SK-N-SH (cell line): Measurements from ENCODE around the gene TICRR. TPM values are rescaled to one million over a fixed set of nuclear protein-coding genes. Genes with fewer than 3 reads are reported as not detected.
"Not testable (repeated sequence)": the region's sequence is repeated elsewhere in the genome, so short reads cannot be mapped to it uniquely, and the experiment has no call there.

Experiments
- CTCF ChIA-PET: fragments of 300-600, 350-600 bp; formaldehyde crosslinking; extraction: SDS; loops from one replicate; lab custom pipeline; 2021; lab: Yijun Ruan, JAX
- POLR2A ChIA-PET: fragments of 350-600 bp; sonication (Branson Sonifier 250); formaldehyde crosslinking; extraction: SDS; loops from one replicate; lab custom pipeline; 2020; ENCODE audit warnings: antibody characterized with exemption, inconsistent platforms; lab: Yijun Ruan, JAX
- DNase-seq: peaks from one replicate; pipeline ENCODE4 v3.0.0; 2012
- H2AFZ ChIP-seq: fragments of 200-600 bp; sonication (generic); 2 replicates; pipeline ENCODE4 v1.8.1; 2016; ENCODE audit warnings: antibody characterized with exemption, mild to moderate bottlenecking, low read depth
- H3F3A ChIP-seq: fragments of 200-600 bp; sonication (generic); replicated peaks from 2 replicates; pipeline ENCODE3; 2016; ENCODE audit warnings: antibody characterized with exemption, mild to moderate bottlenecking; ENCODE audit not compliant: insufficient read depth
- H3K27ac ChIP-seq, 2 experiments: fragments of 200-500 bp in 1 of 2; fragments of 200-600 bp in 1 of 2; sonication (Bioruptor generic) in 1 of 2; sonication (generic), shearing (Covaris generic) in 1 of 2; 2 replicates each; pipeline versions ENCODE4 v1.5.1 to v1.6.1; 2014 to 2016; ENCODE audit warnings: low read depth in 2 of 2, inconsistent platforms in 1 of 2, low read length in 1 of 2, mild to moderate bottlenecking in 1 of 2, mixed read lengths in 1 of 2
- H3K27me3 ChIP-seq: fragments of 200-600 bp; sonication (generic), shearing (Covaris generic); 2 replicates; pipeline ENCODE4 v1.6.1; 2016; ENCODE audit warnings: mixed run types; ENCODE audit not compliant: insufficient read depth
- H3K36me3 ChIP-seq, 2 experiments: fragments of 200-500 bp in 1 of 2; fragments of 200-600 bp in 1 of 2; sonication (Bioruptor generic) in 1 of 2; sonication (generic) in 1 of 2; replicated peaks in 1 of 2; 2 replicates each; pipeline versions ENCODE3 to v1.5.1; 2014 to 2016; ENCODE audit warnings: low read length in 1 of 2, mild to moderate bottlenecking in 1 of 2; ENCODE audit not compliant: insufficient read depth in 2 of 2, control insufficient read depth in 1 of 2
- H3K4me1 ChIP-seq, 2 experiments: fragments of 200-500 bp in 1 of 2; fragments of 200-600 bp in 1 of 2; sonication (Bioruptor generic) in 1 of 2; sonication (generic), shearing (Covaris generic) in 1 of 2; 2 replicates each; pipeline versions ENCODE4 v1.5.1 to v1.6.1; 2014 to 2016; ENCODE audit warnings: low read depth in 1 of 2, low read length in 1 of 2, mixed run types in 1 of 2; ENCODE audit not compliant: insufficient read depth in 2 of 2, control insufficient read depth in 1 of 2
- H3K4me2 ChIP-seq: fragments of 200-600 bp; sonication (generic), shearing (Covaris generic); 2 replicates; pipeline ENCODE4 v1.6.1; 2017; ENCODE audit warnings: mixed run types
- H3K4me3 ChIP-seq, 2 experiments: fragments of 200-500 bp in 1 of 2; fragments of 200-600 bp in 1 of 2; sonication (Bioruptor generic) in 1 of 2; sonication (generic), shearing (Covaris generic) in 1 of 2; 2 replicates each; pipeline versions ENCODE4 v1.5.1 to v1.8.1; 2014 to 2016; ENCODE audit warnings: low read depth in 2 of 2, inconsistent platforms in 1 of 2, low read length in 1 of 2, mild to moderate bottlenecking in 1 of 2, mixed read lengths in 1 of 2, moderate library complexity in 1 of 2
- H3K79me2 ChIP-seq: fragments of 200-600 bp; sonication (generic); 2 replicates; pipeline ENCODE4 v1.8.1; 2017; ENCODE audit warnings: mild to moderate bottlenecking; ENCODE audit not compliant: insufficient read depth
- H3K9ac ChIP-seq: fragments of 200-600 bp; sonication (generic); 2 replicates; pipeline ENCODE4 v1.6.1; 2017; ENCODE audit warnings: mixed run types
- H3K9me2 ChIP-seq: fragments of 200-600 bp; sonication (generic); 2 replicates; pipeline ENCODE4 v1.6.1; 2017; ENCODE audit warnings: mixed run types
- H3K9me3 ChIP-seq: fragments of 200-600 bp; sonication (generic); 2 replicates; pipeline ENCODE4 v1.6.1; 2017; ENCODE audit warnings: mixed run types, mild to moderate bottlenecking, moderate library complexity
- H4K20me1 ChIP-seq: fragments of 200-600 bp; sonication (generic); 2 replicates; pipeline ENCODE4 v1.6.1; 2017; ENCODE audit warnings: mild to moderate bottlenecking, mixed run types; ENCODE audit not compliant: insufficient read depth
- FOXJ3 ChIP-seq: sonication (generic); formaldehyde crosslinking; IDR thresholded peaks from 2 replicates; pipeline ENCODE4 v1.5.1; 2020; ENCODE audit warnings: mild to moderate bottlenecking, missing genetic modification reagents
- GATA2 ChIP-seq: sonication (generic); formaldehyde crosslinking; IDR thresholded peaks from 2 replicates; pipeline ENCODE4 v1.5.0; 2020; ENCODE audit warnings: mild to moderate bottlenecking, missing genetic modification reagents
- MEF2A ChIP-seq: IDR thresholded peaks from 2 replicates; pipeline ENCODE4 v1.4.0; 2012; ENCODE audit warnings: low read depth, borderline replicate concordance
- NFIC ChIP-seq: IDR thresholded peaks from 2 replicates; pipeline ENCODE4 v1.4.0; 2012; ENCODE audit warnings: borderline replicate concordance
- NRF1 ChIP-seq: IDR thresholded peaks from 2 replicates; pipeline ENCODE4 v1.6.1; 2012; ENCODE audit warnings: low read depth, mild to moderate bottlenecking, low read length
- POLR2AphosphoS5 ChIP-seq: IDR thresholded peaks from 2 replicates; pipeline ENCODE4 v1.6.1; 2012; ENCODE audit warnings: low read depth, low read length
- RAD21 ChIP-seq: IDR thresholded peaks from 2 replicates; pipeline ENCODE4 v1.6.1; 2012; ENCODE audit warnings: mild to moderate bottlenecking, low read length
- RCOR1 ChIP-seq: fragments of 150-350 bp; IDR thresholded peaks from 2 replicates; pipeline ENCODE4 v1.6.1; 2017; ENCODE audit warnings: antibody characterized with exemption, low read length
- SMC3 ChIP-seq: IDR thresholded peaks from 2 replicates; pipeline ENCODE4 v1.6.1; 2012; ENCODE audit warnings: low read depth, low read length, improper control_type of control experiment
- YY1 ChIP-seq: IDR thresholded peaks from 2 replicates; pipeline ENCODE4 v1.4.0; 2012; ENCODE audit warnings: low read depth, mild to moderate bottlenecking
- WGBS: methylation state at CpG from one replicate; pipeline ENCODE4 v1.1.6; 2017; ENCODE audit warnings: low lambda C conversion rate; 5-methylcytosine and 5-hydroxymethylcytosine counted together
- polyA plus RNA-seq, 3 experiments: library from polyadenylated mRNA; depleted of rRNA; stranded (reverse); fragments of >200 nt; gene quantifications; 2 replicates each; pipeline ENCODE4 v1.2.3, GENCODE V29; 2012
- TF ChIP-seq, protein P1 (sequence below): fragments of 200-600 bp; sonication (generic); IDR thresholded peaks from 2 replicates; pipeline ENCODE4 v1.6.1; 2017; ENCODE audit warnings: antibody characterized with exemption, mild to moderate bottlenecking, moderate library complexity
- TF ChIP-seq, protein P2 (sequence below): fragments of 150-350 bp; IDR thresholded peaks from 2 replicates; pipeline ENCODE4 v1.6.1; 2017; ENCODE audit warnings: antibody characterized with exemption, low read length, low read depth, borderline replicate concordance
- TF ChIP-seq, protein P3 (sequence below): IDR thresholded peaks from 2 replicates; pipeline ENCODE4 v1.4.0; 2012; ENCODE audit warnings: low read depth
- TF ChIP-seq, protein P4 (sequence below): IDR thresholded peaks from 2 replicates; pipeline ENCODE4 v1.6.1; 2012; ENCODE audit warnings: mild to moderate bottlenecking, low read depth, low read length, moderate library complexity
- TF ChIP-seq, protein P5 (sequence below): IDR thresholded peaks from 2 replicates; pipeline ENCODE4 v1.4.0; 2012; ENCODE audit warnings: low read depth, borderline replicate concordance

Gene TICRR
- polyA plus RNA-seq, 1 of the 3 experiments (the other 2 are of a cell fraction), result 3.2 TPM

DNA sequence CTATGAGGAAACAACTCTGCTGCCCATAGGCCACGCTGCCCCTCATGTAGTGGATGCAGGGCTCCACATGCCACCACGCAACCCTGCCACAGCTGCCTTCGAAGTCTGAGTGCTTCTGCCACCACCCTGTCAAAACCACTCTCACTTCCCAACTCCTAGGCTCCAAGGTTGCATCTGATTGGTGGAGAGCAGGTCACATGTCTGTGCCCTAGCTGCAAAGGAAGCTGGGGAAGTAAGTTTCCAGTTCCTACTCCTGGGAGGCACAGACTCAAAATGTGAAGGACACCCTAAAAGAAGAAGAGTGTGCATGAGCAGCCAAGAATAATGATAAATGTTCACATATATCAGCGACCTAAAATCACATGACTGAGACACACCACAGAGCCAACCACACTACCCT, 31.9 kb upstream of the TICRR start:
- Histone ChIP-seq H3K36me3 (no peaks in the 10 kb centered on the region), H3F3A (no peaks in the 10 kb centered on the region), H2AFZ (no peak overlapping the region), H3K27ac (no peak overlapping the region), H3K79me2 (no peaks in the 10 kb centered on the region), H3K4me1 (peaks cover 0 to 2% of the 10 kb centered on the region in 2 experiments; a peak in 1 of 4 replicates), H3K27me3 (no peaks in the 10 kb centered on the region; the same call in 1 of the 2 replicates), H3K9ac (no peak overlapping the region), H3K4me3 (no peak overlapping the region), H4K20me1 (no peaks in the 10 kb centered on the region), H3K9me2 (no peaks in the 10 kb centered on the region), H3K9me3 (no peaks in the 10 kb centered on the region), H3K4me2 (no peak overlapping the region)
- ChIA-PET CTCF (interaction anchor here (1.1 to 1.3 kb wide), 2 partner anchors 13 to 185 kb away, joined by 5 to 7 read pairs; no protein-coding TSS in a partner anchor), POLR2A (no interaction called here)
- DNase-seq, result no peak
- 53% methylated on average over 4 of the region's 4 CpGs for whole genome bisulfite sequencing
- TF ChIP-seq, protein P1, sequence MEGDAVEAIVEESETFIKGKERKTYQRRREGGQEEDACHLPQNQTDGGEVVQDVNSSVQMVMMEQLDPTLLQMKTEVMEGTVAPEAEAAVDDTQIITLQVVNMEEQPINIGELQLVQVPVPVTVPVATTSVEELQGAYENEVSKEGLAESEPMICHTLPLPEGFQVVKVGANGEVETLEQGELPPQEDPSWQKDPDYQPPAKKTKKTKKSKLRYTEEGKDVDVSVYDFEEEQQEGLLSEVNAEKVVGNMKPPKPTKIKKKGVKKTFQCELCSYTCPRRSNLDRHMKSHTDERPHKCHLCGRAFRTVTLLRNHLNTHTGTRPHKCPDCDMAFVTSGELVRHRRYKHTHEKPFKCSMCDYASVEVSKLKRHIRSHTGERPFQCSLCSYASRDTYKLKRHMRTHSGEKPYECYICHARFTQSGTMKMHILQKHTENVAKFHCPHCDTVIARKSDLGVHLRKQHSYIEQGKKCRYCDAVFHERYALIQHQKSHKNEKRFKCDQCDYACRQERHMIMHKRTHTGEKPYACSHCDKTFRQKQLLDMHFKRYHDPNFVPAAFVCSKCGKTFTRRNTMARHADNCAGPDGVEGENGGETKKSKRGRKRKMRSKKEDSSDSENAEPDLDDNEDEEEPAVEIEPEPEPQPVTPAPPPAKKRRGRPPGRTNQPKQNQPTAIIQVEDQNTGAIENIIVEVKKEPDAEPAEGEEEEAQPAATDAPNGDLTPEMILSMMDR, result no peak
- TF ChIP-seq, protein P2, sequence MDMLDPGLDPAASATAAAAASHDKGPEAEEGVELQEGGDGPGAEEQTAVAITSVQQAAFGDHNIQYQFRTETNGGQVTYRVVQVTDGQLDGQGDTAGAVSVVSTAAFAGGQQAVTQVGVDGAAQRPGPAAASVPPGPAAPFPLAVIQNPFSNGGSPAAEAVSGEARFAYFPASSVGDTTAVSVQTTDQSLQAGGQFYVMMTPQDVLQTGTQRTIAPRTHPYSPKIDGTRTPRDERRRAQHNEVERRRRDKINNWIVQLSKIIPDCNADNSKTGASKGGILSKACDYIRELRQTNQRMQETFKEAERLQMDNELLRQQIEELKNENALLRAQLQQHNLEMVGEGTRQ, result no peak
- TF ChIP-seq POLR2AphosphoS5 (no peak), SMC3 (no peak), MEF2A (no peak), NFIC (no peak), YY1 (no peak), GATA2 (CRISPR knock-in tag) (no peak), RCOR1 (no peak), FOXJ3 (CRISPR knock-in tag) (no peak), NRF1 (no peak), RAD21 (no peak)
- TF ChIP-seq, protein P3, sequence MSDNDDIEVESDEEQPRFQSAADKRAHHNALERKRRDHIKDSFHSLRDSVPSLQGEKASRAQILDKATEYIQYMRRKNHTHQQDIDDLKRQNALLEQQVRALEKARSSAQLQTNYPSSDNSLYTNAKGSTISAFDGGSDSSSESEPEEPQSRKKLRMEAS, result no peak
- TF ChIP-seq, protein P4, sequence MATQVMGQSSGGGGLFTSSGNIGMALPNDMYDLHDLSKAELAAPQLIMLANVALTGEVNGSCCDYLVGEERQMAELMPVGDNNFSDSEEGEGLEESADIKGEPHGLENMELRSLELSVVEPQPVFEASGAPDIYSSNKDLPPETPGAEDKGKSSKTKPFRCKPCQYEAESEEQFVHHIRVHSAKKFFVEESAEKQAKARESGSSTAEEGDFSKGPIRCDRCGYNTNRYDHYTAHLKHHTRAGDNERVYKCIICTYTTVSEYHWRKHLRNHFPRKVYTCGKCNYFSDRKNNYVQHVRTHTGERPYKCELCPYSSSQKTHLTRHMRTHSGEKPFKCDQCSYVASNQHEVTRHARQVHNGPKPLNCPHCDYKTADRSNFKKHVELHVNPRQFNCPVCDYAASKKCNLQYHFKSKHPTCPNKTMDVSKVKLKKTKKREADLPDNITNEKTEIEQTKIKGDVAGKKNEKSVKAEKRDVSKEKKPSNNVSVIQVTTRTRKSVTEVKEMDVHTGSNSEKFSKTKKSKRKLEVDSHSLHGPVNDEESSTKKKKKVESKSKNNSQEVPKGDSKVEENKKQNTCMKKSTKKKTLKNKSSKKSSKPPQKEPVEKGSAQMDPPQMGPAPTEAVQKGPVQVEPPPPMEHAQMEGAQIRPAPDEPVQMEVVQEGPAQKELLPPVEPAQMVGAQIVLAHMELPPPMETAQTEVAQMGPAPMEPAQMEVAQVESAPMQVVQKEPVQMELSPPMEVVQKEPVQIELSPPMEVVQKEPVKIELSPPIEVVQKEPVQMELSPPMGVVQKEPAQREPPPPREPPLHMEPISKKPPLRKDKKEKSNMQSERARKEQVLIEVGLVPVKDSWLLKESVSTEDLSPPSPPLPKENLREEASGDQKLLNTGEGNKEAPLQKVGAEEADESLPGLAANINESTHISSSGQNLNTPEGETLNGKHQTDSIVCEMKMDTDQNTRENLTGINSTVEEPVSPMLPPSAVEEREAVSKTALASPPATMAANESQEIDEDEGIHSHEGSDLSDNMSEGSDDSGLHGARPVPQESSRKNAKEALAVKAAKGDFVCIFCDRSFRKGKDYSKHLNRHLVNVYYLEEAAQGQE, result no peak
- TF ChIP-seq, protein P5, sequence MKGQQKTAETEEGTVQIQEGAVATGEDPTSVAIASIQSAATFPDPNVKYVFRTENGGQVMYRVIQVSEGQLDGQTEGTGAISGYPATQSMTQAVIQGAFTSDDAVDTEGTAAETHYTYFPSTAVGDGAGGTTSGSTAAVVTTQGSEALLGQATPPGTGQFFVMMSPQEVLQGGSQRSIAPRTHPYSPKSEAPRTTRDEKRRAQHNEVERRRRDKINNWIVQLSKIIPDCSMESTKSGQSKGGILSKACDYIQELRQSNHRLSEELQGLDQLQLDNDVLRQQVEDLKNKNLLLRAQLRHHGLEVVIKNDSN, result no peak

DNA sequence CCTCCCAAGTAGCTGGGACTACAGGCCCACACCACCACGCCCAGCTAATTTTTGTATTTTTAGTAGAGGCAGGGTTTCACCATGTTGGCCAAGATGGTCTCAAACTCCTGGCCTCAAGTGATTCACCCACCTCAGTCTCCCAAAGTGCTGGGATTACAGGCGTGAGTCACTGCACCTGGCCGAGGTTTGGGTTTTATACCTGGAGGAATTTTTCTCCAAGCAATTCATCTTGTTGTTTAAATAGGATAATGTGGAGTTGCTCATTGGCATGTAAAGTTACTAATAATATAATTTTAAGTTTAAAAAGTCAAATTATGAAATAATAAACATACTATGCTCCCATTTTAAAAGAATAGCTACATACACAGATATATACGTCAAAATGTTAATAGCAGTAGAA, 26.1 kb upstream of the TICRR start:
- H3K9ac ChIP-seq, H2AFZ ChIP-seq, H3K4me2 ChIP-seq, POLR2A ChIA-PET, H3K36me3 ChIP-seq, H3K79me2 ChIP-seq, H3K9me3 ChIP-seq, H3F3A ChIP-seq, H3K27me3 ChIP-seq, H4K20me1 ChIP-seq, H3K9me2 ChIP-seq, DNase-seq, H3K4me3 ChIP-seq, H3K4me1 ChIP-seq, H3K27ac ChIP-seq: not testable (repeated sequence)
- CTCF ChIA-PET, result interaction anchor here (1.6 kb wide), 1 partner anchor 107 kb away, joined by 5 read pairs; no protein-coding TSS in a partner anchor
- WGBS, result 38% methylated on average over 4 of the region's 4 CpGs
